ENCODE measurements around the gene C19orf67. TPM values are rescaled to one million over a fixed set of nuclear protein-coding genes. Genes with fewer than 3 reads are reported as not detected.

The C19orf67 gene
- total RNA-seq, 1 donor from 2014 or later: 0.54 TPM

DNA sequence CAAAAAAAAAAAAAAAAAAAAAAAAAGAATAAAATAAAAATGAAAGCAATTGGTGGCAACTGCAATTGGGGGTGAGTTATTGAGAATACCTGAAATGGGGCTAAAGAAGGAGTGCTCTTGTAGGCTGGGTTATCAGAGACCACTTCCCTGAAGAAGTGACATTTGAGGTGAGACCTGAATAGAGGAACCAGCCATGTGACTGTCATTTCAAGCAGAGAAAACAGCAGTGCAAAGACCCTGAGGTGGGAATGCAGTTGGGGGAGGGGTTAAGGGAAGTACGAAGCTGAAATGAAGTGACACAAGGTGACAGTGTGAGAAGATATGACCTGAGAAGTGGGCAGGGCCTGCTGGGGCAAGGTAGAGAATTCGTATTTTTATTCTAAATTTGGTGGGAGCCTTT, 19.4 kb downstream of the C19orf67 start:
- Mint-ChIP-seq H3K27me3 (ENCODE audit: unreplicated experiment) (peaks cover 9% of the 10 kb centered on the region), H3K27ac (ENCODE audit: unreplicated experiment) (no peak overlapping the region), H3K9me3 (ENCODE audit: unreplicated experiment) (no peaks in the 10 kb centered on the region), H3K4me3 (ENCODE audit: unreplicated experiment) (no peak overlapping the region), H3K4me1 (ENCODE audit: unreplicated experiment) (no peaks in the 10 kb centered on the region), H3K36me3 (ENCODE audit: unreplicated experiment) (no peaks in the 10 kb centered on the region)
- DNase-seq (ENCODE audit: extremely low spot score, unreplicated experiment): no peak
- TF ChIP-seq, protein P1, sequence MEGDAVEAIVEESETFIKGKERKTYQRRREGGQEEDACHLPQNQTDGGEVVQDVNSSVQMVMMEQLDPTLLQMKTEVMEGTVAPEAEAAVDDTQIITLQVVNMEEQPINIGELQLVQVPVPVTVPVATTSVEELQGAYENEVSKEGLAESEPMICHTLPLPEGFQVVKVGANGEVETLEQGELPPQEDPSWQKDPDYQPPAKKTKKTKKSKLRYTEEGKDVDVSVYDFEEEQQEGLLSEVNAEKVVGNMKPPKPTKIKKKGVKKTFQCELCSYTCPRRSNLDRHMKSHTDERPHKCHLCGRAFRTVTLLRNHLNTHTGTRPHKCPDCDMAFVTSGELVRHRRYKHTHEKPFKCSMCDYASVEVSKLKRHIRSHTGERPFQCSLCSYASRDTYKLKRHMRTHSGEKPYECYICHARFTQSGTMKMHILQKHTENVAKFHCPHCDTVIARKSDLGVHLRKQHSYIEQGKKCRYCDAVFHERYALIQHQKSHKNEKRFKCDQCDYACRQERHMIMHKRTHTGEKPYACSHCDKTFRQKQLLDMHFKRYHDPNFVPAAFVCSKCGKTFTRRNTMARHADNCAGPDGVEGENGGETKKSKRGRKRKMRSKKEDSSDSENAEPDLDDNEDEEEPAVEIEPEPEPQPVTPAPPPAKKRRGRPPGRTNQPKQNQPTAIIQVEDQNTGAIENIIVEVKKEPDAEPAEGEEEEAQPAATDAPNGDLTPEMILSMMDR (IDR thresholded peaks at IDR 0.05): no peak

DNA sequence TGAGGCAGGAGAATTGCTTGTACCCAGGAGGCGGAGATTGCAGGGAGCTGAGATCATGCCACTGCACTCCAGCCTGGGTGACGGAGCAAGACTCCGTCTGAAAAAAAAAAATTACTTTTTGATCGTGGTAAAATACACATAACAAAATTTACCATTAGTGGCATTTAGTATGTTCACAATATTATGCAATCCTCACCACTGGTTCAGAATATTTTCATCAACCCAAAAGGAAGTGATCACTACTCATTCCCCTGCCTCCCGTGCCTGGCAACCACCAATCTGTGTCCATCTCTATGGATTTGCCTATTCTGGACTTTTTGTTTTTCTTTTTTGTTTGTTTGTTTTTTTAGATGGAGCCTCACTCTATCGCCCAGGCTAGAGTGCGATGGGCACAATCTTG, 22.5 kb downstream of the C19orf67 start:
- peaks cover 4% of the 10 kb centered on the region for H3K4me1 Mint-ChIP-seq (ENCODE audit: unreplicated experiment)
- TF ChIP-seq, protein P1 (IDR thresholded peaks at IDR 0.05): no peak
- H3K27ac Mint-ChIP-seq (ENCODE audit: unreplicated experiment): no peak overlapping the region
- H3K36me3 Mint-ChIP-seq (ENCODE audit: unreplicated experiment): no peaks in the 10 kb centered on the region
- DNase-seq (ENCODE audit: extremely low spot score, unreplicated experiment): no peak
- no peak overlapping the region for H3K4me3 Mint-ChIP-seq (ENCODE audit: unreplicated experiment)
- peaks cover 22% of the 10 kb centered on the region for H3K27me3 Mint-ChIP-seq (ENCODE audit: unreplicated experiment)
- H3K9me3 Mint-ChIP-seq (ENCODE audit: unreplicated experiment): no peaks in the 10 kb centered on the region

DNA sequence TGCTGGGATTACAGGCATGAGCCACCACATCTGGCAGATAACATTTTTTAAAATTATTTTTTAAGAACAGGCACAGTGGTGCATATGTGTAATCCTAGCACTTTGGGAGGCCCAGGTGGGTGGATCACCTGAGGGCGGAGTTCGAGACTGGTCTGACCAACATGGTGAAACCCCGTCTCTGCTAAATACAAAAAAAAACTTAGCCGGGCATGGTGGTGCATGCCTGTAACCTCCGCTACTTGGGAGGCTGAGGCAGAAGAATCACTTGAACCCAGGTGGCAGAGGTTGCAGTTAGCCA, 23.1 kb downstream of the C19orf67 start:
- Mint-ChIP-seq H3K4me3 (ENCODE audit: unreplicated experiment) (no peak overlapping the region), H3K27ac (ENCODE audit: unreplicated experiment) (no peak overlapping the region), H3K36me3 (ENCODE audit: unreplicated experiment) (no peaks in the 10 kb centered on the region), H3K4me1 (ENCODE audit: unreplicated experiment) (peaks cover 9% of the 10 kb centered on the region), H3K27me3 (ENCODE audit: unreplicated experiment) (peaks cover 22% of the 10 kb centered on the region), H3K9me3 (ENCODE audit: unreplicated experiment) (no peaks in the 10 kb centered on the region)
- DNase-seq (ENCODE audit: extremely low spot score, unreplicated experiment): no peak
- TF ChIP-seq, protein P1 (IDR thresholded peaks at IDR 0.05): no peak

DNA sequence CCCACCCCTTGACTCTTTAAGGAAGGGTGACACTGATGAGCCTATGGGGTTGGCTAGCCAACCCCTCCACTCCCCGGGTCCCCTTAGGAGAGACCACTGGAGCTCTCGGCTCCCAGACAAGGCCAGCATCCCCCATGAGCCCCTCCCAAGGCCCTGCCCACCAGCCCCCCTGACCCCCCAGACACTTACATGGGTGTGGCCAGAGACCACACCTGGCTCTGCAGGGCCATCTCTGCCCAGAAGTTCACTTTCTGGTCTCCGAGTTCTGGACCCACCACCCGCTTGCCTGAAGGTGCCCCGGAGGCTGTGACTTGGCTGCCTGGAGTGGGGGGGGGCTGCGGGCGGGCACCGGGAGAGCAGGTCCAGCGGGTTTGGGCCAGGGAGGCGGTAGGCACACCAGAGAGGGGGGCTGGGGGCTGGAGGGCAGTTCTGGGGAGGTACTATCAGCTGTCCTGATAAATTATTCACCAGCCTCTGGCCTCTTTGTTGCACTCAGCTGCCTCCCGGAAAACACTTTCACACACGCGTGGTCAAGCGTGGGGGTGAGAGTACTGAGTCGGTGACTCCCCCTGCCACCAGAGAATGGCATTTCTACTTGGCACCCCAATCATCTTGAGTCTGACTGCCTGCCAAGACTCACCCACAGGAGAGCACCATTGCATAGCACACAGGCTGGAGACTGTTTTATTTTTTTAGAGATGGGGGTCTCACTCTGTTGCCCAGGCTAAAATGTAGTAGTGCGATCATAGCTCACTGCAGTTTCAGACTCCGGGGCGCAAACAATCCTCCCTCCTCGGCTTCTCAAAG, 23.6 kb downstream of the C19orf67 start, which contains the start of gene PALM3:
Gene PALM3 (minus strand): TSS at position 326 of the 807 bp plus-strand sequence. CDS start 96 bp downstream, at position 230.
- no peaks in the 10 kb centered on the region for H3K9me3 Mint-ChIP-seq (ENCODE audit: unreplicated experiment)
- no peak within 1 kb of the TSS for H3K27ac Mint-ChIP-seq (ENCODE audit: unreplicated experiment)
- no peak for DNase-seq (ENCODE audit: extremely low spot score, unreplicated experiment)
- no peak within 1 kb of the TSS for H3K4me3 Mint-ChIP-seq (ENCODE audit: unreplicated experiment)
- peaks cover 11% of the 10 kb centered on the region for H3K4me1 Mint-ChIP-seq (ENCODE audit: unreplicated experiment)
- H3K36me3 Mint-ChIP-seq (ENCODE audit: unreplicated experiment): no peaks in the 10 kb centered on the region
- TF ChIP-seq, protein P1 (IDR thresholded peaks at IDR 0.05): no peak
- peaks cover 22% of the 10 kb centered on the region for H3K27me3 Mint-ChIP-seq (ENCODE audit: unreplicated experiment)

DNA sequence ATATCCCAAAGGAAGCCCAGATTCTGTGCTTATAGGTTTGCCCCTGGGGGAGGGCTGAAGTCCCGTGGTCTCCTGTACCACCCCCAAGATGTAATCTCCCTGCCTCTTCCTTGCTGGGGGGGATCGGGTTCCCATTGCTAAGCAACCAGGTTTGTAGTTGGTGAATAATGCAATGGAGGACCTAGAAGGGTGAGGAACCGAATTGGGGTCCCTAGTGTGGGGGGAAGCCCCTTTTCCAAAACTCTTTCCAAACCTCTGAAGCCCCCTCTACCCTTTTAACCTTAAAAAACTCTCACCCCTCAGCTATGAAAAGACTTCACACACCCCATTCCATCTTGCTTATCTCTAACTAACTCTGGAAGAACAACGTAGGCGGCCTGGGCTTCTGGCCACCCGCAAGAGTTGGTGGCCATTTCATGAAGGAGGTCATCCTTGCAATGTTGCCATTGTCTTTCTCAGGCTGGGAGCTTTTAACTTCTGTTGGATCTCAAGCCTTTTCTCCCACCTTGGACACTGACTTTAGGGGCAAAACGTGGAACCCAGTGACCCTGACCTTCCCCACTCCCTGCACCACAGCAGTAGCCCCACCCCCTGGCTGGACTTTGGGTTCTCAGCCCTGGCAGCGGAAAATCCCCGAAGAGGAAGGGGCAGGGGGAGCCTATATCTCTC, 24.4 kb downstream of the C19orf67 start:
- Mint-ChIP-seq H3K27ac (ENCODE audit: unreplicated experiment) (no peak overlapping the region), H3K27me3 (ENCODE audit: unreplicated experiment) (peaks cover 17% of the 10 kb centered on the region), H3K9me3 (ENCODE audit: unreplicated experiment) (no peaks in the 10 kb centered on the region), H3K36me3 (ENCODE audit: unreplicated experiment) (no peaks in the 10 kb centered on the region), H3K4me1 (ENCODE audit: unreplicated experiment) (peaks cover 12% of the 10 kb centered on the region), H3K4me3 (ENCODE audit: unreplicated experiment) (no peak overlapping the region)
- TF ChIP-seq, protein P1 (IDR thresholded peaks at IDR 0.05): no peak
- DNase-seq (ENCODE audit: extremely low spot score, unreplicated experiment): no peak

Data from osteocyte (in vitro differentiated cells).